HCT116 (cell line): ENCODE results near the gene CFAP77. TPM values are rescaled to one million over a fixed set of nuclear protein-coding genes. Genes with fewer than 3 reads are reported as not detected.

Experiments
- ATAC-seq: fragments of 200-7000 bp; cut with Tn5 transposase; 2 replicates; pipeline ENCODE4 v1.9.1; 2020; ENCODE audit warnings: mild to moderate bottlenecking, moderate library complexity
- BruUV-seq: library from RNA; stranded (reverse); fragments of 400-500 nt; replicated peaks from 2 replicates; lab custom pipeline; 2021; lab: Mats Ljungman, UMichigan
- CTCF ChIA-PET: fragments of 300-600 bp; sonication (Branson Sonifier 250); formaldehyde crosslinking; loops from one replicate; lab custom pipeline; 2021; ENCODE audit warnings: antibody characterized with exemption; lab: Charles Lee
- POLR2A ChIA-PET: fragments of 300-600, 350-600 bp; sonication (Branson Sonifier 250); formaldehyde crosslinking; loops from one replicate; lab custom pipeline; 2021; ENCODE audit warnings: antibody characterized with exemption; lab: Charles Lee
- RAD21 ChIA-PET, 2 experiments: fragments of 300-600 bp; sonication (Branson Sonifier 250); formaldehyde crosslinking; loops; one replicate each; lab custom pipeline; 2023; ENCODE audit warnings: low total read pairs in 2 of 2; ENCODE audit not compliant: uncharacterized antibody in 2 of 2, unreplicated experiment in 2 of 2, low non-redundant PET in 1 of 2; lab: Charles Lee
- DNase-seq: peaks from one replicate; pipeline ENCODE4 v3.0.0-alpha.2; 2010; ENCODE audit warnings: low read depth, low spot score
- H2AFZ ChIP-seq: fragments of 200-600 bp; shearing (Covaris generic), sonication (generic); 2 replicates; pipeline ENCODE4 v1.6.1; 2017; ENCODE audit warnings: low read depth, mixed run types, mixed read lengths, antibody characterized with exemption, low read length; ENCODE audit not compliant: poor library complexity, severe bottlenecking
- H3K27ac ChIP-seq: 2 replicates; pipeline ENCODE4 v1.5.1; 2012; ENCODE audit warnings: low read depth, low read length
- H3K27me3 ChIP-seq: fragments of 200-600 bp; sonication (generic); 2 replicates; pipeline ENCODE4 v1.6.1; 2016; ENCODE audit warnings: mixed run types, low read length, mixed read lengths; ENCODE audit not compliant: insufficient read depth
- H3K36me3 ChIP-seq, 2 experiments: fragments of 200-500 bp in 1 of 2; fragments of 200-600 bp in 1 of 2; sonication (Bioruptor generic) in 1 of 2; sonication (generic) in 1 of 2; 2 replicates each; pipeline versions ENCODE4 v1.5.1 to v1.6.1; 2014 to 2016; ENCODE audit warnings: low read length in 2 of 2, inconsistent platforms in 1 of 2, mixed read lengths in 1 of 2, mixed run types in 1 of 2; ENCODE audit not compliant: insufficient read depth in 2 of 2, control insufficient read depth in 1 of 2
- H3K4me1 ChIP-seq, 2 experiments: fragments of 200-600 bp in 1 of 2; sonication (generic) in 1 of 2; 2 replicates each; pipeline versions ENCODE4 v1.5.1 to v1.6.1; 2012 to 2017; ENCODE audit warnings: low read length in 2 of 2, inconsistent platforms in 1 of 2, mild to moderate bottlenecking in 1 of 2, mixed read lengths in 1 of 2, mixed run types in 1 of 2, moderate library complexity in 1 of 2; ENCODE audit not compliant: insufficient read depth in 2 of 2, control insufficient read depth in 1 of 2
- H3K4me2 ChIP-seq: fragments of 200-600 bp; sonication (generic); 2 replicates; pipeline ENCODE4 v1.6.1; 2017; ENCODE audit warnings: mixed run types, low read length, mixed read lengths
- H3K4me3 ChIP-seq, 2 experiments: fragments of 200-600 bp in 1 of 2; sonication (generic) in 1 of 2; replicated peaks in 1 of 2; 2 replicates each; pipeline ENCODE4 v1.5.1; 2011 to 2016; ENCODE audit warnings: low read length in 2 of 2, control low read depth in 1 of 2, low read depth in 1 of 2, mild to moderate bottlenecking in 1 of 2, mixed read lengths in 1 of 2, mixed run types in 1 of 2
- H3K79me2 ChIP-seq: fragments of 200-600 bp; sonication (generic); 2 replicates; pipeline ENCODE4 v1.6.1; 2017; ENCODE audit warnings: mild to moderate bottlenecking, mixed run types, low read length, moderate library complexity, mixed read lengths; ENCODE audit not compliant: insufficient read depth
- H3K9ac ChIP-seq: fragments of 200-600 bp; sonication (generic); 2 replicates; pipeline ENCODE4 v1.6.1; 2016; ENCODE audit warnings: low read length, mixed read lengths
- H3K9me2 ChIP-seq: fragments of 200-600 bp; sonication (generic), shearing (Covaris generic); 2 replicates; pipeline ENCODE4 v1.6.1; 2017; ENCODE audit warnings: mixed run types, mild to moderate bottlenecking, moderate library complexity; ENCODE audit not compliant: insufficient read depth
- H3K9me3 ChIP-seq, 2 experiments: fragments of 200-500 bp in 1 of 2; fragments of 200-600 bp in 1 of 2; sonication (Bioruptor generic) in 1 of 2; sonication (generic) in 1 of 2; 2 replicates each; pipeline ENCODE4 v1.6.1; 2014 to 2017; ENCODE audit warnings: low read length in 2 of 2, mixed read lengths in 2 of 2, inconsistent platforms in 1 of 2, low read depth in 1 of 2, mild to moderate bottlenecking in 1 of 2, mixed run types in 1 of 2, moderate library complexity in 1 of 2; ENCODE audit not compliant: control insufficient read depth in 1 of 2, insufficient read depth in 1 of 2
- H4K20me1 ChIP-seq: fragments of 200-600 bp; sonication (generic), shearing (Covaris generic); 2 replicates; pipeline ENCODE4 v1.6.1; 2017; ENCODE audit warnings: mixed run types, mild to moderate bottlenecking, moderate library complexity; ENCODE audit not compliant: insufficient read depth
- CBX3 ChIP-seq: IDR thresholded peaks from 2 replicates; pipeline ENCODE4 v1.6.1; 2012; ENCODE audit warnings: low read depth
- CEBPB ChIP-seq: IDR thresholded peaks from 2 replicates; pipeline ENCODE4 v1.6.1; 2012; ENCODE audit warnings: low read depth
- CTCF ChIP-seq, 3 experiments: fragments of 200-600 bp in 1 of 3; sonication (generic) in 1 of 3; IDR thresholded peaks in 2 of 3; conservative IDR thresholded peaks in 1 of 3; 2 replicates each; pipeline ENCODE4 v1.5.1; 2012 to 2017; ENCODE audit warnings: low read depth in 2 of 3, low read length in 2 of 3, antibody characterized with exemption in 1 of 3, borderline replicate concordance in 1 of 3, control low read depth in 1 of 3, mild to moderate bottlenecking in 1 of 3, mixed read lengths in 1 of 3, mixed run types in 1 of 3, moderate library complexity in 1 of 3; ENCODE audit not compliant: insufficient read depth in 1 of 3
- ELF1 ChIP-seq: IDR thresholded peaks from 2 replicates; pipeline ENCODE4 v1.6.1; 2012; ENCODE audit warnings: low read depth, borderline replicate concordance
- EZH2phosphoT487 ChIP-seq: fragments of 200-600 bp; IDR thresholded peaks from 2 replicates; pipeline ENCODE4 v1.6.1; 2018; ENCODE audit warnings: antibody characterized with exemption, borderline replicate concordance
- FOSL1 ChIP-seq: IDR thresholded peaks from 2 replicates; pipeline ENCODE4 v1.6.1; 2012; ENCODE audit warnings: low read depth
- JUND ChIP-seq: IDR thresholded peaks from 2 replicates; pipeline ENCODE4 v1.6.1; 2012
- MAX ChIP-seq: IDR thresholded peaks from 2 replicates; pipeline ENCODE4 v1.6.1; 2012
- POLR2A ChIP-seq: IDR thresholded peaks from 2 replicates; pipeline ENCODE4 v1.7.0; 2011; ENCODE audit warnings: borderline replicate concordance; ENCODE audit not compliant: insufficient read depth, insufficient read length; ENCODE audit errors: extremely low read depth
- POLR2AphosphoS5 ChIP-seq: IDR thresholded peaks from 2 replicates; pipeline ENCODE4 v1.6.1; 2011; ENCODE audit warnings: mild to moderate bottlenecking, low read depth, low read length, moderate library complexity
- RAD21 ChIP-seq: IDR thresholded peaks from 2 replicates; pipeline ENCODE4 v1.6.1; 2012; ENCODE audit warnings: low read depth, mild to moderate bottlenecking
- SIN3A ChIP-seq: IDR thresholded peaks from 2 replicates; pipeline ENCODE4 v1.6.1; 2012; ENCODE audit warnings: low read depth
- SRF ChIP-seq: IDR thresholded peaks from 2 replicates; pipeline ENCODE4 v1.6.1; 2012; ENCODE audit warnings: low read depth
- TCF7L2 ChIP-seq: IDR thresholded peaks from 2 replicates; pipeline ENCODE4 v1.7.0; 2011; ENCODE audit warnings: borderline replicate concordance, inconsistent platforms; ENCODE audit not compliant: insufficient read depth, insufficient read length; ENCODE audit errors: extremely low read depth
- YY1 ChIP-seq: IDR thresholded peaks from 2 replicates; pipeline ENCODE4 v1.6.1; 2011; ENCODE audit warnings: low read length, low read depth, moderate library complexity, mild to moderate bottlenecking; ENCODE audit not compliant: insufficient replicate concordance; ENCODE audit errors: extremely low read depth
- ZFX ChIP-seq: fragments of 450-650 bp; IDR thresholded peaks from 2 replicates; pipeline ENCODE4 v1.6.1; 2017
- ZNF274 ChIP-seq: fragments of 200-500 bp; sonication (Bioruptor generic); IDR thresholded peaks from 2 replicates; pipeline ENCODE4 v1.6.1; 2014; ENCODE audit warnings: mild to moderate bottlenecking, low read depth, low read length, inconsistent platforms
- intact Hi-C: fragments of 100-400 bp; cut with micrococcal nuclease; formaldehyde crosslinking; loops from 2 replicates; pipeline ENCODE4 v1.10.0; 2022
- total RNA-seq: library from RNA; stranded (reverse); gene quantifications from one replicate; pipeline ENCODE4 v1.2.1, GENCODE V29; 2021; ENCODE audit not compliant: unreplicated experiment
- TF ChIP-seq, protein P1 (sequence below): IDR thresholded peaks from 2 replicates; pipeline ENCODE4 v1.6.1; 2011; ENCODE audit warnings: mild to moderate bottlenecking, low read length, moderate library complexity; ENCODE audit not compliant: insufficient replicate concordance; ENCODE audit errors: extremely low read depth
- TF ChIP-seq, protein P2 (sequence below): IDR thresholded peaks from 2 replicates; pipeline ENCODE4 v1.6.1; 2012

Gene CFAP77
- total RNA-seq, 1 experiment from 2014 or later, result 0.98 TPM

GRCh38 chr9:132519033-132519432, 109.0 kb downstream of the CFAP77 start:
- Histone ChIP-seq H3K4me1 (no peaks in the 10 kb centered on the region), H3K36me3 (no peaks in the 10 kb centered on the region), H3K27ac (no peak overlapping the region), H3K79me2 (no peaks in the 10 kb centered on the region), H3K4me3 (no peak overlapping the region), H2AFZ (no peak overlapping the region), H4K20me1 (no peaks in the 10 kb centered on the region), H3K4me2 (no peak overlapping the region), H3K9me2 (no peaks in the 10 kb centered on the region), H3K9ac (no peak overlapping the region), H3K27me3 (no peaks in the 10 kb centered on the region), H3K9me3 (no peaks in the 10 kb centered on the region)
- ChIA-PET CTCF (no interaction called here), POLR2A (no interaction called here), RAD21 (no interaction called here)
- BruUV-seq, result no TSS peak
- DNase-seq (no peak), ATAC-seq (no peak)
- TF ChIP-seq FOSL1, result no peak
- intact Hi-C loops, result no loop called here

DNA sequence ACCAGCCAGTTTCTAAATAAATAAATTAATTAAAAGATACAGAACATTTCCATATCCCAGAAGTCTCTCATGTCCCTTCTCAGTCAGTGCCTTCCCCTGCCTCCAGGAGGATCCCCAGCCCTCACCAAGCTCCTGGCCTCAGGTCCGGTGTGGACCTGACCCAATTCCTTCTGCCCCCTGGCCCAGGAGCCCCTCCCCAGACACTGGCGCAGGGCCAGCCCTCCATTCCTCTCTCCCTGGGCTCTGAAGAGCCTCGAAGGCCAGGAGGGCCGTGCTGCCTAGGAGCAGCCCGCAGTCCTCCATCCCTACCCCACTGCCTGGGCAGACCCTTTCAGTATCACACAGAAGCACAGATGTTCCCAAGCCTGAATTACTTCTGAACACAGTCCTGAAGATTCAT, 110.6 kb downstream of the CFAP77 start:
- Histone ChIP-seq H3K9me2 (no peaks in the 10 kb centered on the region), H3K9me3 (no peaks in the 10 kb centered on the region), H3K4me3 (no peak overlapping the region), H4K20me1 (no peaks in the 10 kb centered on the region), H3K4me2 (no peak overlapping the region), H3K79me2 (no peaks in the 10 kb centered on the region), H3K9ac (no peak overlapping the region), H3K27ac (no peak overlapping the region), H3K27me3 (no peaks in the 10 kb centered on the region), H3K4me1 (no peaks in the 10 kb centered on the region)
- BruUV-seq, result no TSS peak
- intact Hi-C loops, result no loop called here
- CTCF ChIA-PET, result no interaction called here
- POLR2A ChIA-PET, result interaction anchor here (0.6 kb wide), 1 partner anchor 15 kb away, joined by 3 read pairs; no protein-coding TSS in a partner anchor
- DNase-seq (no peak), ATAC-seq (no peak)
- TF ChIP-seq YY1, result no peak
- no peak for TF ChIP-seq RAD21
- no peak for TF ChIP-seq SRF
- TF ChIP-seq POLR2A, result no peak
- TF ChIP-seq EZH2phosphoT487, result no peak
- no peak for TF ChIP-seq CTCF (IDR thresholded peaks at IDR 0.05 in 2 of 3, conservative IDR thresholded peaks at IDR 0.05 in 1 of 3; ENCODE audit: borderline replicate concordance in 1 of 3, insufficient read depth in 1 of 3, low read depth in 2 of 3, low read length in 2 of 3)
- no peak for TF ChIP-seq FOSL1
- TF ChIP-seq JUND, result no peak
- no peak for TF ChIP-seq MAX
- no peak for TF ChIP-seq CEBPB
- TF ChIP-seq CBX3, result no peak
- TF ChIP-seq, protein P1, sequence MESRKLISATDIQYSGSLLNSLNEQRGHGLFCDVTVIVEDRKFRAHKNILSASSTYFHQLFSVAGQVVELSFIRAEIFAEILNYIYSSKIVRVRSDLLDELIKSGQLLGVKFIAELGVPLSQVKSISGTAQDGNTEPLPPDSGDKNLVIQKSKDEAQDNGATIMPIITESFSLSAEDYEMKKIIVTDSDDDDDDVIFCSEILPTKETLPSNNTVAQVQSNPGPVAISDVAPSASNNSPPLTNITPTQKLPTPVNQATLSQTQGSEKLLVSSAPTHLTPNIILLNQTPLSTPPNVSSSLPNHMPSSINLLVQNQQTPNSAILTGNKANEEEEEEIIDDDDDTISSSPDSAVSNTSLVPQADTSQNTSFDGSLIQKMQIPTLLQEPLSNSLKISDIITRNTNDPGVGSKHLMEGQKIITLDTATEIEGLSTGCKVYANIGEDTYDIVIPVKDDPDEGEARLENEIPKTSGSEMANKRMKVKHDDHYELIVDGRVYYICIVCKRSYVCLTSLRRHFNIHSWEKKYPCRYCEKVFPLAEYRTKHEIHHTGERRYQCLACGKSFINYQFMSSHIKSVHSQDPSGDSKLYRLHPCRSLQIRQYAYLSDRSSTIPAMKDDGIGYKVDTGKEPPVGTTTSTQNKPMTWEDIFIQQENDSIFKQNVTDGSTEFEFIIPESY, result no peak
- no peak for TF ChIP-seq ELF1
- TF ChIP-seq ZNF274, result no peak
- TF ChIP-seq, protein P2, sequence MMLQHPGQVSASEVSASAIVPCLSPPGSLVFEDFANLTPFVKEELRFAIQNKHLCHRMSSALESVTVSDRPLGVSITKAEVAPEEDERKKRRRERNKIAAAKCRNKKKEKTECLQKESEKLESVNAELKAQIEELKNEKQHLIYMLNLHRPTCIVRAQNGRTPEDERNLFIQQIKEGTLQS, result no peak
- no peak for TF ChIP-seq TCF7L2
- TF ChIP-seq SIN3A, result no peak
- TF ChIP-seq POLR2AphosphoS5, result no peak
- no peak for TF ChIP-seq ZFX
- TF ChIP-seq, all 23 proteins: peak for 0
- Histone ChIP-seq H2AFZ (no peak overlapping the region), H3K36me3 (no peaks in the 10 kb centered on the region)
- RAD21 ChIA-PET, result no interaction called here
